Ascending aorta (tissue), 2 donors: ENCODE measurements around the gene IBSP. TPM values are rescaled to one million over a fixed set of nuclear protein-coding genes. Genes with fewer than 3 reads are reported as not detected.

ENCODE experiments used
- DNase-seq, 2 donors: peaks; one replicate each; pipeline ENCODE4 v3.0.0-alpha.2; 2019; ENCODE audit warnings: low spot score in 2 of 2
- H3K27ac ChIP-seq, 2 donors: fragments of 200-600 bp; sonication (generic); one replicate each; pipeline ENCODE4 v1.5.1; 2016 to 2017; ENCODE audit warnings: mild to moderate bottlenecking in 1 of 2
- H3K27me3 ChIP-seq: fragments of 200-600 bp; sonication (generic); one replicate; pipeline ENCODE4 v1.5.1; 2017
- H3K36me3 ChIP-seq, 2 donors: fragments of 200-600 bp; sonication (generic); one replicate each; pipeline ENCODE4 v1.5.1; 2016
- H3K4me1 ChIP-seq, 2 donors: fragments of 200-600 bp; sonication (generic); one replicate each; pipeline ENCODE4 v1.5.1; 2016 to 2017; ENCODE audit warnings: mild to moderate bottlenecking in 1 of 2
- H3K4me3 ChIP-seq, 2 donors: fragments of 200-600 bp; sonication (generic); one replicate each; pipeline ENCODE4 v1.5.1; 2016 to 2017; ENCODE audit warnings: mild to moderate bottlenecking in 1 of 2
- H3K9me3 ChIP-seq, 2 donors: fragments of 200-600 bp; sonication (generic); one replicate each; pipeline ENCODE4 v1.5.1; 2016
- intact Hi-C: fragments of 100-400 bp; cut with DNase I; formaldehyde crosslinking; loops from one replicate; pipeline ENCODE4 v1.15.1; 2023
- total RNA-seq: library from RNA; depleted of rRNA; stranded (reverse); fragments of >200 nt; gene quantifications from one replicate; pipeline ENCODE4 v1.1.0, GENCODE V29; 2016
- TF ChIP-seq, protein P1 (sequence below), 3 experiments: fragments of 200-600 bp in 2 of 3; fragments of 450-650 bp in 1 of 3; sonication (generic) in 2 of 3; IDR thresholded peaks; one replicate each; pipeline ENCODE4 v1.5.1; 2016 to 2019; ENCODE audit warnings: antibody characterized with exemption in 3 of 3, mild to moderate bottlenecking in 1 of 3, moderate library complexity in 1 of 3

IBSP gene
- total RNA-seq, 1 donor from 2014 or later, result not detected

DNA sequence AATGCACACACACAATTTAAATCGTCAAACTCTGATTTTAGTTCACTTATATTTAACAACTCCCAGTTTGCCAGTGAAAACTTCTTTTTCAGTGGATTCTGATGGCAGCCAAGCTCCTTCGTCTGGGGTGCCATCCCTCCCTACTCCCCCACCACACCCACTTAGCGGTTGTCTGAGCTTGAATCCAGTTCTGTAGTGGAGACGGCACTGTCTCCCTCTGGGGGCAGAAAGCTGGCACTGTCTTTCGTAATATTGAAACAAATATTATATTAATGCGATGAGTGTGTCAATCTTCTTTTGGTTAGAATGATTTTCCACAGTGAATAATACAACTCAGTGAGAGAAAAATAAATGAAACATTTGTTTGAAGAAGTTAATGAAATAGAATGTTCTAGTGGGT lies 38.9 kb downstream of the IBSP start:
- no peak overlapping the region for H3K27ac ChIP-seq
- H3K36me3 ChIP-seq, result no peaks in the 10 kb centered on the region
- no peaks in the 10 kb centered on the region for H3K27me3 ChIP-seq
- H3K9me3 ChIP-seq, result no peaks in the 10 kb centered on the region
- TF ChIP-seq, protein P1, sequence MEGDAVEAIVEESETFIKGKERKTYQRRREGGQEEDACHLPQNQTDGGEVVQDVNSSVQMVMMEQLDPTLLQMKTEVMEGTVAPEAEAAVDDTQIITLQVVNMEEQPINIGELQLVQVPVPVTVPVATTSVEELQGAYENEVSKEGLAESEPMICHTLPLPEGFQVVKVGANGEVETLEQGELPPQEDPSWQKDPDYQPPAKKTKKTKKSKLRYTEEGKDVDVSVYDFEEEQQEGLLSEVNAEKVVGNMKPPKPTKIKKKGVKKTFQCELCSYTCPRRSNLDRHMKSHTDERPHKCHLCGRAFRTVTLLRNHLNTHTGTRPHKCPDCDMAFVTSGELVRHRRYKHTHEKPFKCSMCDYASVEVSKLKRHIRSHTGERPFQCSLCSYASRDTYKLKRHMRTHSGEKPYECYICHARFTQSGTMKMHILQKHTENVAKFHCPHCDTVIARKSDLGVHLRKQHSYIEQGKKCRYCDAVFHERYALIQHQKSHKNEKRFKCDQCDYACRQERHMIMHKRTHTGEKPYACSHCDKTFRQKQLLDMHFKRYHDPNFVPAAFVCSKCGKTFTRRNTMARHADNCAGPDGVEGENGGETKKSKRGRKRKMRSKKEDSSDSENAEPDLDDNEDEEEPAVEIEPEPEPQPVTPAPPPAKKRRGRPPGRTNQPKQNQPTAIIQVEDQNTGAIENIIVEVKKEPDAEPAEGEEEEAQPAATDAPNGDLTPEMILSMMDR (IDR thresholded peaks at IDR 0.05), result peak; percentile 13 to 28 (median 15)
- intact Hi-C loops, result loop anchor here (2.0 to 5.0 kb wide), 2 partner anchors 216 to 295 kb away; no protein-coding TSS in a partner anchor
- H3K4me3 ChIP-seq, result no peak overlapping the region
- DNase-seq, result no peak
- peaks cover 0 to 2% of the 10 kb centered on the region in 2 donors for H3K4me1 ChIP-seq

DNA sequence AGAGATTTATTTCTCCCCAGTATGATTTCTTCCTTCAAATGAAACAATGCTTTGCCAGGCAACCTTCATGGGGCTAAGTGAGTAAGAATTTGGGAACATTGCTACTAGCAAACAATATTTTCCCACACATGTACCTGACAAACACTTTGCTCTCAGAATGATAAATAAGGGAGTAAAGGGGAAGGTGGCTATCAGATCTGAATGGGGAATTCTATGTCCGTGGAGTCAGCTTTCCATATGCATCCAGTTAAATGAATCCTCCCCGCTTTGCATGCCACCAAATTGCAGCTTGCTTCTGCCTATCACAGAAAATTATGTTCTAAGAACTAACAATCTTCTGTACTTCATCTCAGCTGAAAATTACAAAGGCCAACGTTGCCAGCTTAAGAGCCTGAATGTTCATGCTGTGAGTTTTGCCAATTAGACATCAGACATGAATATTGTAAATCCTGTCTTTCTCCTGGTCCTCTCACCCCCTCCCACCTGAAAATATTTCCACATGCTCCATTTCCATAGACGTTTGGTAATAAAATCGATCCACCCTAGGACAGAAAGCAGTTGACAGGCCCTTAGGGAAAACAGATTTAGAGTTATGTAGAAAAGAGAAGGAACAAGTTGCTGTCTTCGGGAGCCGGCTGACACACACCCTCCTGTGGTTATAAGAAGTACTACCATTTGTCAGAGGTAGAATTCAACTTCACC lies 39.7 kb downstream of the IBSP start:
- Histone ChIP-seq H3K27me3 (no peaks in the 10 kb centered on the region), H3K4me1 (peaks cover 0 to 4% of the 10 kb centered on the region in 2 donors), H3K36me3 (no peaks in the 10 kb centered on the region), H3K4me3 (no peak overlapping the region), H3K27ac (no peak overlapping the region), H3K9me3 (no peaks in the 10 kb centered on the region)
- DNase-seq, result no peak
- intact Hi-C loops, result loop anchor here (1.0 to 5.0 kb wide), 3 partner anchors 160 to 296 kb away; no protein-coding TSS in a partner anchor
- TF ChIP-seq, protein P1 (IDR thresholded peaks at IDR 0.05), result peak; percentile 48 to 86 (median 78)

DNA sequence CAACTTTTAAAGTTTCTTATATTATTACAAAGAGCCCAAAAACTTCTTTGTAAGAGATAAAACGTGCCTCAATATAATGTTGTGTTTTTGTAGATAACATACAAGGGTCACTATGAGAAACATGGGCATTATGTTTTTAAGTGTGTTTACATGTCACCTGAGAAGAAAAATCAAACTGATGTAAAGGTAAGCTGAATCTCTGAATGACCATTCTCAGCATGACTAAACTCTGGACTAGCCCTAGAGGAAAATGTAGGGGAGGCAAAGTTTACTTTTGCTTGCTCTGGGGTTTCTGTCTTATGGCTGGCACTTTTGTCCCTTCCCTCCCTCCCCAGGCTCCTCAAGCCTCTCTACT lies 40.2 kb downstream of the IBSP start:
- no peak overlapping the region for H3K27ac ChIP-seq
- H3K4me1 ChIP-seq, result peaks cover 0 to 9% of the 10 kb centered on the region in 2 donors
- intact Hi-C loops, result loop anchor here (1.0 to 5.0 kb wide), 3 partner anchors 160 to 297 kb away; no protein-coding TSS in a partner anchor
- no peaks in the 10 kb centered on the region for H3K9me3 ChIP-seq
- no peak overlapping the region for H3K4me3 ChIP-seq
- no peaks in the 10 kb centered on the region for H3K27me3 ChIP-seq
- H3K36me3 ChIP-seq, result no peaks in the 10 kb centered on the region
- TF ChIP-seq, protein P1 (IDR thresholded peaks at IDR 0.05), result no peak
- DNase-seq, result no peak

DNA sequence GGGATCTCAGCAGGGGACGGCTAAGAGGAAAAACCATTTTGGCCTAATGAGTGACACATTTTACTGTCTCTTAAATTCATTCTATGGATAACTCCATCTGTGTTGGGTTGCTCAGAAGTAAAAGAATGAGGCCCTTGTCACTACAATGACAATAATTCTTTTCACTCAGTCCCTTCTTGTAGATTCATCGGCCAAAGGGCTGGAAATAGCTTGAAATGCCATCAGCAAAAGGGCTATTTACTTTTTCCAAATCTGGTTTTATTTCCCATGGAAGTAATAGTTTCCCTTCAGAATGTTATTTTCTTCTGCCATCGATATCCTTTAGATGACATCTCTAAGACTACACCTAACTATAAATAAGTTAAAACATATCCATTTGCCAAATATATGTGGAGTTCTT lies 40.8 kb downstream of the IBSP start:
- intact Hi-C loops, result no loop called here

DNA sequence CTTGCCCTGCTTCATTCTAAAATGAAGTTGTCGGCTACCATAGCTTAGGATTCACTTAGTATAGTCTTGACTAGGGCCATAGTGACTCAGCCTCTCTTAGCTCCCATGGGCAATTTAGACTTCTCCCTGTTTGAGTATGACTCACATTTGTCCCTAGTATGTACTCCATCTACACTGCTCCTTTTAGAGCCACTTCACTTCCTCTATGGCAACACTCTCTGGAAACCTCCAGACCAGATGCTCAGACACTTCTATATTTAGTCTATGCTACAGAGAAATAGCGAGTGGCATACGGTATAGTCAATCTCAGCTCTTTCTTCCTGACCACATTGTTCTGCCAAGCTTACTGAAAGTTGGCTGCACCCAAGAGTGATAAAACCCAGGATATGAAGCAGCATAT lies 44.6 kb downstream of the IBSP start:
- Histone ChIP-seq H3K9me3 (no peaks in the 10 kb centered on the region), H3K36me3 (no peaks in the 10 kb centered on the region), H3K27ac (peak overlapping the region; percentile 64 to 67), H3K4me1 (peaks cover 0 to 10% of the 10 kb centered on the region in 2 donors), H3K4me3 (no peak overlapping the region), H3K27me3 (no peaks in the 10 kb centered on the region)
- peak in 1 of 2 donors; percentile 74 for DNase-seq
- TF ChIP-seq, protein P1 (IDR thresholded peaks at IDR 0.05), result no peak
- intact Hi-C loops, result no loop called here

More for the DNA sequence above, 40.8 kb downstream of the IBSP start:
- Histone ChIP-seq H3K27ac (no peak overlapping the region), H3K9me3 (no peaks in the 10 kb centered on the region), H3K4me3 (no peak overlapping the region), H3K27me3 (no peaks in the 10 kb centered on the region), H3K4me1 (peaks cover 0 to 9% of the 10 kb centered on the region in 2 donors), H3K36me3 (no peaks in the 10 kb centered on the region)
- no peak for DNase-seq
- TF ChIP-seq, protein P1 (IDR thresholded peaks at IDR 0.05), result no peak
